Hepatocyte (in vitro differentiated cells): Measurements from ENCODE around the gene SRMS.

Source experiments
- CTCF ChIP-seq: fragments of 200-600 bp; sonication (generic); IDR thresholded peaks from 2 replicates; pipeline ENCODE4 v1.5.1; 2016; ENCODE audit warnings: antibody characterized with exemption, mild to moderate bottlenecking; ENCODE audit not compliant: poor library complexity
- EZH2 ChIP-seq: fragments of 200-600 bp; sonication (generic); IDR thresholded peaks from 2 replicates; pipeline ENCODE4 v1.6.1; 2016; ENCODE audit warnings: antibody characterized with exemption, mild to moderate bottlenecking, borderline replicate concordance
- EZH2phosphoT487 ChIP-seq: fragments of 200-600 bp; sonication (generic); IDR thresholded peaks from one replicate; pipeline ENCODE4 v1.6.1; 2018; ENCODE audit warnings: antibody characterized with exemption, mild to moderate bottlenecking, low read depth, moderate library complexity; ENCODE audit not compliant: unreplicated experiment, severe bottlenecking

- TF ChIP-seq CTCF (no peak), EZH2 (no peak), EZH2phosphoT487 (no peak)
Observed at GRCh38 chr20:63544241-63544957, 3.1 kb downstream of the SRMS start.
